HepG2 (cell line): Measurements from ENCODE around the gene SMIM1. TPM values are rescaled to one million over a fixed set of nuclear protein-coding genes. Genes with fewer than 3 reads are reported as not detected.

ENCODE experiments used
- ARHGAP35 ChIP-seq: sonication (generic); formaldehyde crosslinking; IDR thresholded peaks from 2 replicates; pipeline ENCODE4 v1.9.0; 2022; ENCODE audit warnings: mild to moderate bottlenecking, inconsistent platforms, moderate library complexity, missing genetic modification reagents, borderline replicate concordance
- DNMT1 ChIP-seq: sonication (generic); formaldehyde crosslinking; IDR thresholded peaks from 2 replicates; pipeline ENCODE4 v1.5.1; 2020; ENCODE audit warnings: mild to moderate bottlenecking, missing genetic modification reagents
- ELF4 ChIP-seq: sonication (generic); formaldehyde crosslinking; IDR thresholded peaks from 2 replicates; pipeline ENCODE4 v1.5.0; 2020; ENCODE audit warnings: missing genetic modification reagents, mild to moderate bottlenecking, moderate library complexity, borderline replicate concordance
- ETV6 ChIP-seq: sonication (generic); formaldehyde crosslinking; conservative IDR thresholded peaks from 2 replicates; pipeline ENCODE4 v1.4.0; 2020; ENCODE audit warnings: missing genetic modification reagents
- FOXM1 ChIP-seq: sonication (generic); formaldehyde crosslinking; IDR thresholded peaks from 2 replicates; pipeline ENCODE4 v1.5.0; 2020; ENCODE audit warnings: missing genetic modification reagents
- GATAD2A ChIP-seq: IDR thresholded peaks from 2 replicates; pipeline ENCODE4 v1.6.1; 2016
- GTF3A ChIP-seq: sonication (generic); formaldehyde crosslinking; conservative IDR thresholded peaks from 2 replicates; pipeline ENCODE4 v1.4.0; 2020; ENCODE audit warnings: mild to moderate bottlenecking, missing genetic modification reagents
- IKZF5 ChIP-seq: IDR thresholded peaks from 2 replicates; pipeline ENCODE4 v1.6.1; 2018; ENCODE audit warnings: missing genetic modification reagents, mild to moderate bottlenecking, missing compliant biosample characterization
- IRF1 ChIP-seq: sonication (generic); formaldehyde crosslinking; IDR thresholded peaks from 2 replicates; pipeline ENCODE4 v1.4.0; 2020; ENCODE audit warnings: low read depth, mild to moderate bottlenecking, missing genetic modification reagents
- KDM5A ChIP-seq: fragments of 200-600 bp; sonication (generic); IDR thresholded peaks from 2 replicates; pipeline ENCODE4 v1.7.0; 2018; ENCODE audit warnings: antibody characterized with exemption, mild to moderate bottlenecking, low read length, borderline replicate concordance
- KLF12 ChIP-seq: sonication (generic); formaldehyde crosslinking; IDR thresholded peaks from 2 replicates; pipeline ENCODE4 v1.4.0; 2020; ENCODE audit warnings: missing genetic modification reagents, borderline replicate concordance
- NR2C2 ChIP-seq: sonication (generic); formaldehyde crosslinking; IDR thresholded peaks from 2 replicates; pipeline ENCODE4 v1.4.0; 2020; ENCODE audit warnings: missing genetic modification reagents, mild to moderate bottlenecking, moderate library complexity, borderline replicate concordance
- NR2F2 ChIP-seq: IDR thresholded peaks from 2 replicates; pipeline ENCODE4 v1.6.1; 2012; ENCODE audit warnings: low read depth, inconsistent platforms, borderline replicate concordance
- ONECUT2 ChIP-seq: sonication (generic); formaldehyde crosslinking; IDR thresholded peaks from 2 replicates; pipeline ENCODE4 v1.4.0; 2020; ENCODE audit warnings: missing genetic modification reagents
- RNF2 ChIP-seq: fragments of 450-650 bp; conservative IDR thresholded peaks from 2 replicates; pipeline ENCODE4 v1.6.1; 2016; ENCODE audit warnings: low read depth
- TBX2 ChIP-seq: sonication (generic); formaldehyde crosslinking; IDR thresholded peaks from 2 replicates; pipeline ENCODE4 v1.5.0; 2020; ENCODE audit warnings: missing genetic modification reagents, mild to moderate bottlenecking, borderline replicate concordance
- TRIM22 ChIP-seq: fragments of 450-650 bp; IDR thresholded peaks from 2 replicates; pipeline ENCODE4 v1.6.1; 2017
- ZKSCAN1 ChIP-seq: fragments of 150-350 bp; IDR thresholded peaks from 2 replicates; pipeline ENCODE4 v1.6.1; 2014; ENCODE audit warnings: low read length
- ZNF615 ChIP-seq: sonication (generic); formaldehyde crosslinking; IDR thresholded peaks from 2 replicates; pipeline ENCODE4 v1.5.0; 2020; ENCODE audit warnings: mild to moderate bottlenecking, missing genetic modification reagents, borderline replicate concordance
- ZNF619 ChIP-seq: sonication (generic); formaldehyde crosslinking; IDR thresholded peaks from 2 replicates; pipeline ENCODE4 v1.4.0; 2020; ENCODE audit warnings: mild to moderate bottlenecking, missing genetic modification reagents
- ZNF672 ChIP-seq: sonication (generic); formaldehyde crosslinking; IDR thresholded peaks from 2 replicates; pipeline ENCODE4 v1.8.1; 2022; ENCODE audit warnings: missing genetic modification reagents
- ZNF770 ChIP-seq: sonication (generic); formaldehyde crosslinking; IDR thresholded peaks from 2 replicates; pipeline ENCODE4 v1.5.0; 2020; ENCODE audit warnings: mild to moderate bottlenecking, missing genetic modification reagents
- polyA plus RNA-seq, 8 experiments: library from polyadenylated mRNA; depleted of rRNA in 3 of 8; stranded (reverse) in 7 of 8; unstranded in 1 of 8; fragments of >200 nt; fragmentation: Illumina TruSeq in 4 of 8; extraction: Trizol in 4 of 8; gene quantifications; 2 replicates each; pipeline versions ENCODE4 v1.2.1 to v1.2.3, GENCODE V29; 2011 to 2016; ENCODE audit warnings: low read depth in 4 of 8, missing spikeins in 1 of 8, mixed read lengths in 1 of 8; ENCODE audit not compliant: insufficient read depth in 1 of 8
- total RNA-seq, 5 experiments: library from RNA; depleted of rRNA; stranded (reverse); fragments of >200 nt; fragmentation: Illumina TruSeq; extraction: Trizol; gene quantifications; 2 replicates each; pipeline ENCODE4 v1.2.3, GENCODE V29; 2016; ENCODE audit warnings: low read depth in 1 of 5

SMIM1 gene
- total and polyA plus RNA-seq, 2 of the 13 experiments (the other 11 are each of a cell fraction or from before 2014, with no cell fraction given) = 12.4 to 56.3 TPM

GRCh38 chr1:3785045-3785444 is 12.5 kb downstream of the SMIM1 start (continued):
- TF ChIP-seq ZNF770 (no peak), GATAD2A (CRISPR knock-in tag) (peak; percentile 40; the same call in 1 of the 2 replicates), ELF4 (CRISPR knock-in tag) (no peak), KDM5A (no peak), IRF1 (CRISPR knock-in tag) (no peak), NR2C2 (CRISPR knock-in tag) (peak; percentile 34; the same call in 1 of the 2 replicates), ZNF615 (CRISPR knock-in tag) (no peak), ONECUT2 (CRISPR knock-in tag) (no peak), FOXM1 (CRISPR knock-in tag) (no peak), ARHGAP35 (CRISPR knock-in tag) (no peak), KLF12 (CRISPR knock-in tag) (no peak), TRIM22 (no peak), GTF3A (no peak), TBX2 (CRISPR knock-in tag) (0 out of 2 replicates have a peak, but pooled peaks have one; percentile 27), IKZF5 (CRISPR knock-in tag) (no peak; the same call in 1 of the 2 replicates), ZNF619 (CRISPR knock-in tag) (no peak), RNF2 (no peak), DNMT1 (CRISPR knock-in tag) (no peak), ETV6 (CRISPR knock-in tag) (no peak), ZNF672 (no peak), NR2F2 (no peak), ZKSCAN1 (no peak)
